AG09309 (cell line): Measurements from ENCODE around the gene GSG1.
"Not testable (repeated sequence)": the region's sequence is repeated elsewhere in the genome, so short reads cannot be mapped to it uniquely, and the experiment has no call there.

Experiments used
- DNase-seq: peaks from one replicate; pipeline ENCODE4 v3.0.0-alpha.2; 2010; ENCODE audit warnings: low read depth
- H3K4me3 ChIP-seq: 2 replicates; pipeline ENCODE4 v1.5.1; 2011; ENCODE audit warnings: mild to moderate bottlenecking, low read depth, low read length, moderate library complexity; ENCODE audit not compliant: control insufficient read depth
- TF ChIP-seq, protein P1 (sequence below): IDR thresholded peaks from 2 replicates; pipeline ENCODE4 v1.5.1; 2011; ENCODE audit warnings: mild to moderate bottlenecking, low read depth, low read length, inconsistent platforms; ENCODE audit not compliant: insufficient read depth, control insufficient read depth; ENCODE audit errors: missing control alignments

GSG1 gene

DNA sequence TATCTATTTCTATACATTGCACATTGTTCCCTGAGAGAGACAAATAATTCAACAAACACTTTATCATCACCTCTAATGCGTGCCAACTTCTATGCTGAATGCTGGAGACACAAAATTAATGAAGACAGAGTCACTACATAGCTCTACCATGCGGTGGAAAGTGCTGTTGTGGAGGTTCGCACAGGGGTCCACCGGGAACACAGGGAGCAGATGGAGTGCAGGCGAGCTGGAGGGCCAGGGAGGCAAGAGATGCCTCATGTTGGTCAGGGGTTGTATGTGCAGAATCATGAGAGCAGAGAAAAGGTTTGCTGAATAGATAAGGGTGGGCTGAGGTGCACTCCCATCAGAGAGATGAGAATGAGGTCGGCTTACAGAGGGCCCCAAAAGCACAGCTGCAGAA lies 34.1 kb downstream of the GSG1 start:
- H3K4me3 ChIP-seq, result no peak overlapping the region
- TF ChIP-seq, protein P1, sequence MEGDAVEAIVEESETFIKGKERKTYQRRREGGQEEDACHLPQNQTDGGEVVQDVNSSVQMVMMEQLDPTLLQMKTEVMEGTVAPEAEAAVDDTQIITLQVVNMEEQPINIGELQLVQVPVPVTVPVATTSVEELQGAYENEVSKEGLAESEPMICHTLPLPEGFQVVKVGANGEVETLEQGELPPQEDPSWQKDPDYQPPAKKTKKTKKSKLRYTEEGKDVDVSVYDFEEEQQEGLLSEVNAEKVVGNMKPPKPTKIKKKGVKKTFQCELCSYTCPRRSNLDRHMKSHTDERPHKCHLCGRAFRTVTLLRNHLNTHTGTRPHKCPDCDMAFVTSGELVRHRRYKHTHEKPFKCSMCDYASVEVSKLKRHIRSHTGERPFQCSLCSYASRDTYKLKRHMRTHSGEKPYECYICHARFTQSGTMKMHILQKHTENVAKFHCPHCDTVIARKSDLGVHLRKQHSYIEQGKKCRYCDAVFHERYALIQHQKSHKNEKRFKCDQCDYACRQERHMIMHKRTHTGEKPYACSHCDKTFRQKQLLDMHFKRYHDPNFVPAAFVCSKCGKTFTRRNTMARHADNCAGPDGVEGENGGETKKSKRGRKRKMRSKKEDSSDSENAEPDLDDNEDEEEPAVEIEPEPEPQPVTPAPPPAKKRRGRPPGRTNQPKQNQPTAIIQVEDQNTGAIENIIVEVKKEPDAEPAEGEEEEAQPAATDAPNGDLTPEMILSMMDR, result no peak
- DNase-seq, result no peak

DNA sequence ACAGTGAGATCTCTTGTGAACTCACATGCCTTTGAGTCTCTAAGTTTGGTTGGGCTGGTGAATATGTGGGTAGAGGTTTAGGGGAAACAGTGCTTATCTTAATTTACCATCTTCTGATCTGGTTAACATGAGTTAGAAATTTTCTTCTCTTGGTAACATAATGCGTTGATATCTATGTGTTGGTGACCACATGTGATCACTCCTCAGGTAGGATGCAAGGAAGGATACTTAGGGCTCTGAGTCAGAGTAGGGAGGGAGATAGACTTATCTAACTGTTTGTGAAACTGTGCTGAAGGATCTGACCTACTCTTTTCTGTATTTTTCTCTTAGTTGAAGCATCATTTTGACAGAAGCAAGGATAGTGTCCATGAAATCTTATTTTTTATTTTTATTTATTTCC lies 36.1 kb downstream of the GSG1 start:
- no peak for DNase-seq
- TF ChIP-seq, protein P1, result no peak
- no peak overlapping the region for H3K4me3 ChIP-seq

DNA sequence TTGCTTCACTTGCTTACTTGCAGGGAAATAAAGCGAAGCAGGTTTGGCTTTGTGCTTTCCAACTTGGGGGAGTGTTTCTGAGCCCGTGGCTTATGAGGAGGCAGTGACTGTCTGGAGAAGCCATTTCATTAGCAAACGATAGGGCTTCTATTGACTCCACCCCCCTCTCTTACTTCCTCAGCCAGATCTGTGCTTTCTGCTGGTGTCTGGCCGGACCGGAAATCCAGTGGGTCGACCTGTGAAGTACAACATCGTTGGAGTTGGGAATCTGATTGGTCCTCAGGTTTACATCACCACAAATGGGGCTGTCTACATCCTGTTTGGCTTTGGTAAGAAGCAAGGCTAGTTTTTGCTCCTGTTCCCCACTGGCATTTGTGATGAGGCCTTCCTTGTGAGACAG lies 37.0 kb downstream of the GSG1 start:
- TF ChIP-seq, protein P1, result no peak
- no peak overlapping the region for H3K4me3 ChIP-seq
- DNase-seq, result no peak

DNA sequence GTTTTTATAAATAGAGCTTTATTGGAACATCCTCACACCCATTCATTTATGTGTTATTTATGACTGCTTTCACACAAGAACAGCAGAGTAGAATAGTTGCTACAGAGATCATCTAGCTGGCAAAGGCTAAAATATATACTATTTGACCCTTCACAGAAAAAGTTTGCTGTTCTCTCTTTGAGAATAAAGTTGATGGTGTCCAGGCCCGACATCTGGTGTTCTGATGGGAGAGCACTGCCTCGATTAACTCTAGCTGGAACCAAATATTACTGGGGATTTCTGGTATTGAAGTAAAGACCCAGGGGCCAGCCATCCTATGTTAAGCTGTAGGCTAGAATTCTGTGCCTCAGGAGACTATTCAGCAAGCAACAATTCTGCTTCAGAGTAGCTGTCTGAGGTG lies 37.5 kb downstream of the GSG1 start:
- DNase-seq, result no peak
- TF ChIP-seq, protein P1, result no peak
- H3K4me3 ChIP-seq, result no peak overlapping the region

DNA sequence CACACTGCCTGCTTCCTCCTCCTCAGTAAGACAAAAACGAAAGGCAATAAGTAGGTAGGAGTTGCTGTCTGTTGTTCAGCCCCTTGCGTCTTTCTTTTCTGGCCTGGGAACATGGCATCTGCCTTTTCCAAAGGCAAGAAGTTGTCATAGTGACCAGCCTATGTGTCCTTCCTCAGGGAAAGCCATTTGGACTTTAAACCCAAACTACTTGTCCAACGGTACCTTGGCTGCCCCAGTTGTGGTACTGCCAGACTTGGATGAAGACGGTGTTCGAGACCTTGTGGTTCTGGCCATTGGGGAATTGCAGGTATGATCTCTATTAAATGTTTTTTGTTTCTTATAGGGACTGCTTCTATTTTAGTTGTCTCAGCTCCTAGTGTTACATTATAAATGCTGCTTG lies 40.8 kb downstream of the GSG1 start:
- no peak overlapping the region for H3K4me3 ChIP-seq
- TF ChIP-seq, protein P1, result no peak
- no peak for DNase-seq

DNA sequence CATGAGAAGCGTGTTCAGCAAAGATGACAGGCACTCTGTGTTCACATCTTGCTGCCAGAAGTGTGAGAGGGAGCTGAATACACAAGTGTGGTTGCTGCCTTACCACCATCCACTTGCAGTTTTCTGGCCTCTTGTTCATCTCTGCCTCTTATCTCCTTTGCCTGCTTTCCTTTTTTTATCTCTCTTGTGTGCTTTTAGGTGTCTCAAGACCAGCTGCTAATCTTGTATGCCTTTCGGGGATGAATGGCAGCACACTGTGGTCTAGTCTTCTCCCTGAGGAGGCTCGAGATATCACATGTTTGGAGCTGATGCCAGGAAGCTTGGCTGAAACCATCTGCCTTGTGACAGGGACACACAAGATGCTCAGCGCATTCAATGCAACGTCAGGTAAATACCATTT lies 42.1 kb downstream of the GSG1 start:
- DNase-seq, result no peak
- TF ChIP-seq, protein P1, result no peak
- no peak overlapping the region for H3K4me3 ChIP-seq

DNA sequence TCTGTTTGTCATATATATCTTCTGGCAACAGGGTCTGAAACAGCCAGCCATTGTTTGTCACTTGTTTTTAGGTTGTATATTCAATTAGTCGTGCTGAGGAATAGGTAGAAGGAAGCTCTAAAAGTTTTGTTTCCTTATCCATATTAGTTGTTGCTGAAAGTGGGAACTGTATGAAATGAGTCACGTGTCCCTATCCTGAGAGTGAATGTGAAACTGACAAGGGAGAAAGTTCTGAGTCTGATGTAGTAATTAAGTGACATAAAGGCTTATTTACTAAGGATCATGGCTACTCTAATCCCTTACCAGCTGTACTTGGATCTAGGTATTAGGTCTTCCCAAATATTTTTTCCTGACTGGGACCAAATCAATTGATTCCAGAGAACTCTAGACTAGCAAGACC lies 42.9 kb downstream of the GSG1 start:
- no peak for DNase-seq
- TF ChIP-seq, protein P1, result no peak
- H3K4me3 ChIP-seq, result no peak overlapping the region

DNA sequence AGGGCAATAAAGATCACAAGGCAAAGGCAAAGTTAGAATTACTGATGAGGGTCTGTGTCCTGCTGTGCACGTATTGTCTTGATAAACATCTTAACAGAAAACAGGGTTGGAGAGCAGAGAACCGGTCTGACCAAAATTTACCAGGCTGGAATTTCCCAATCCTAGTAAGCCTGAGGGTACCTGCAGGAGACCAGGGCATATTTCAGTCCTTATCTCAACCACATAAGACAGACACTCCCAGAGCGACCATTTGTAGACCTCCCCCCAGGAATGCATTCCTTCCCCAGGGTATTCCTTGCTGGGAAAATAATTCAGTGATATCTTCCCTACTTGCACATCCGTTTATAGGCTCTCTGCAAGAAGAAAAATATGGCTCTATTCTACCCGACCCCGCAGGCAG lies 49.9 kb downstream of the GSG1 start:
- H3K4me3 ChIP-seq, DNase-seq: not testable (repeated sequence)
